Measurements from ENCODE around the gene SGK1. TPM values are rescaled to one million over a fixed set of nuclear protein-coding genes. Genes with fewer than 3 reads are reported as not detected.

Gene SGK1
- 5.7 and 6.7 TPM in 2 replicates for polyA plus RNA-seq

GRCh38 chr6:134317471-134318131 is at the start of gene SGK1:
SGK1 (minus strand) TSS chr6:134318112; CDS start chr6:134317460, 652 bp downstream.

Measured in Purkinje cell (primary cell).